ENCODE data around the gene SIGLEC14.

DNA sequence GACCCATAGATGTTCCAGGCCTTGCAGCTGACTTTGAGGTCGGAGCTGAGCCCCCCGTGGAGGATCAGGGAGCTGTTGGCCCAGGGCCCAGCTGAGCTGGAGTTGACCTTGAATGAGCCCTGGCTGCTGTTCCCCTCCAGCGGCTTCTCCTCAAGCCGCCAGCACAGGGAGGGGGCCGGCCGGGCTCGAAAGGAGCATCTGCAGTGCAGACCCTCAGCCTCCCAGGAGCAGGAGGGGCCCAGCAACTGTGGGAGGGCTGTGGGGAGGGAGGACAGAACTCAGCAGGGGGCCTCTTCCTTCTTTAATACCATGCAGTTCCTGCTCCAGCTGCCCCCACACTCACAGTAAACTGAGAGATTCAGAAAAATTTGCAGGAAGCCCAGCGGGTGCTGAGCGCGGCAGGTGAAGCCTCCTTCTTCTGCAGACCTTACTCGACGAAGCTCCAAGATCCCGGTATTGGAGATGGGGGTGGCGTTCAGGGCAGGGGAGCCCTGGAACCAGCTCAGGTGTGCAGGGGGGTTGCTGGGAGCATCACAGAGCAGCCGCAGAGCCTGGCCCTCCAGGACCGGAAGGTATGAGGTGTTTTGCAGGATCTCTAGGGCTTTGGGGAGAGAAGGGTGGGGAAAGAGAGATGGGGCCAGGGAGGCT, 19.0 kb downstream of the SIGLEC14 start:
- TF ChIP-seq JUNB (IDR thresholded peaks at IDR 0.05; ENCODE audit: unreplicated experiment): no peak
- TF ChIP-seq, protein P1, sequence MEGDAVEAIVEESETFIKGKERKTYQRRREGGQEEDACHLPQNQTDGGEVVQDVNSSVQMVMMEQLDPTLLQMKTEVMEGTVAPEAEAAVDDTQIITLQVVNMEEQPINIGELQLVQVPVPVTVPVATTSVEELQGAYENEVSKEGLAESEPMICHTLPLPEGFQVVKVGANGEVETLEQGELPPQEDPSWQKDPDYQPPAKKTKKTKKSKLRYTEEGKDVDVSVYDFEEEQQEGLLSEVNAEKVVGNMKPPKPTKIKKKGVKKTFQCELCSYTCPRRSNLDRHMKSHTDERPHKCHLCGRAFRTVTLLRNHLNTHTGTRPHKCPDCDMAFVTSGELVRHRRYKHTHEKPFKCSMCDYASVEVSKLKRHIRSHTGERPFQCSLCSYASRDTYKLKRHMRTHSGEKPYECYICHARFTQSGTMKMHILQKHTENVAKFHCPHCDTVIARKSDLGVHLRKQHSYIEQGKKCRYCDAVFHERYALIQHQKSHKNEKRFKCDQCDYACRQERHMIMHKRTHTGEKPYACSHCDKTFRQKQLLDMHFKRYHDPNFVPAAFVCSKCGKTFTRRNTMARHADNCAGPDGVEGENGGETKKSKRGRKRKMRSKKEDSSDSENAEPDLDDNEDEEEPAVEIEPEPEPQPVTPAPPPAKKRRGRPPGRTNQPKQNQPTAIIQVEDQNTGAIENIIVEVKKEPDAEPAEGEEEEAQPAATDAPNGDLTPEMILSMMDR (conservative IDR thresholded peaks at IDR 0.05; ENCODE audit: low read depth in 2 of 2): no peak
- no peak for TF ChIP-seq EZH2 (IDR thresholded peaks at IDR 0.05; ENCODE audit: low read depth, unreplicated experiment)
- no peak for TF ChIP-seq POLR2AphosphoS5 (IDR thresholded peaks at IDR 0.05; ENCODE audit: low read depth)
- no peak for TF ChIP-seq CREB1 (CRISPR knock-in tag; IDR thresholded peaks at IDR 0.05; ENCODE audit: low read depth)
- TF ChIP-seq, protein P2, sequence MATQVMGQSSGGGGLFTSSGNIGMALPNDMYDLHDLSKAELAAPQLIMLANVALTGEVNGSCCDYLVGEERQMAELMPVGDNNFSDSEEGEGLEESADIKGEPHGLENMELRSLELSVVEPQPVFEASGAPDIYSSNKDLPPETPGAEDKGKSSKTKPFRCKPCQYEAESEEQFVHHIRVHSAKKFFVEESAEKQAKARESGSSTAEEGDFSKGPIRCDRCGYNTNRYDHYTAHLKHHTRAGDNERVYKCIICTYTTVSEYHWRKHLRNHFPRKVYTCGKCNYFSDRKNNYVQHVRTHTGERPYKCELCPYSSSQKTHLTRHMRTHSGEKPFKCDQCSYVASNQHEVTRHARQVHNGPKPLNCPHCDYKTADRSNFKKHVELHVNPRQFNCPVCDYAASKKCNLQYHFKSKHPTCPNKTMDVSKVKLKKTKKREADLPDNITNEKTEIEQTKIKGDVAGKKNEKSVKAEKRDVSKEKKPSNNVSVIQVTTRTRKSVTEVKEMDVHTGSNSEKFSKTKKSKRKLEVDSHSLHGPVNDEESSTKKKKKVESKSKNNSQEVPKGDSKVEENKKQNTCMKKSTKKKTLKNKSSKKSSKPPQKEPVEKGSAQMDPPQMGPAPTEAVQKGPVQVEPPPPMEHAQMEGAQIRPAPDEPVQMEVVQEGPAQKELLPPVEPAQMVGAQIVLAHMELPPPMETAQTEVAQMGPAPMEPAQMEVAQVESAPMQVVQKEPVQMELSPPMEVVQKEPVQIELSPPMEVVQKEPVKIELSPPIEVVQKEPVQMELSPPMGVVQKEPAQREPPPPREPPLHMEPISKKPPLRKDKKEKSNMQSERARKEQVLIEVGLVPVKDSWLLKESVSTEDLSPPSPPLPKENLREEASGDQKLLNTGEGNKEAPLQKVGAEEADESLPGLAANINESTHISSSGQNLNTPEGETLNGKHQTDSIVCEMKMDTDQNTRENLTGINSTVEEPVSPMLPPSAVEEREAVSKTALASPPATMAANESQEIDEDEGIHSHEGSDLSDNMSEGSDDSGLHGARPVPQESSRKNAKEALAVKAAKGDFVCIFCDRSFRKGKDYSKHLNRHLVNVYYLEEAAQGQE (IDR thresholded peaks at IDR 0.05; ENCODE audit: unreplicated experiment): no peak

All from GM23338 (cell line).